GM21825 (cell line): Measurements from ENCODE around the gene SHISAL2A.

Experiments
- ATAC-seq: cut with Tn5 transposase; IDR thresholded peaks from one replicate; pipeline ENCODE4 v1.9.1; 2021; ENCODE audit warnings: mild to moderate bottlenecking, moderate library complexity; ENCODE audit not compliant: unreplicated experiment

The SHISAL2A gene

GRCh38 chr1:52632732-52633290, at the start of gene SHISAL2A:
Gene SHISAL2A, plus strand, starts transcription at chr1:52633168. Its CDS starts 326 bp downstream, at chr1:52633494.
- ATAC-seq, result no peak

GRCh38 chr1:52585474-52585873, 47.5 kb upstream of the SHISAL2A start:
- no peak for ATAC-seq

- ATAC-seq, result no peak
These were observed 44.9 kb upstream of the SHISAL2A start for GRCh38 chr1:52588027-52588426.

- no peak for ATAC-seq
These were observed 44.4 kb upstream of the SHISAL2A start for GRCh38 chr1:52588535-52588934.

- no peak for ATAC-seq
These were observed 42.7 kb upstream of the SHISAL2A start for GRCh38 chr1:52590266-52590665.

- ATAC-seq, result no peak
These were observed 40.2 kb upstream of the SHISAL2A start for GRCh38 chr1:52592637-52593323.

- no peak for ATAC-seq
These were observed 39.5 kb upstream of the SHISAL2A start for GRCh38 chr1:52593495-52593894.

GRCh38 chr1:52595061-52595460, 37.9 kb upstream of the SHISAL2A start:
- ATAC-seq, result no peak

GRCh38 chr1:52597912-52598311, 35.1 kb upstream of the SHISAL2A start:
- no peak for ATAC-seq

GRCh38 chr1:52598729-52599128, 34.2 kb upstream of the SHISAL2A start:
- no peak for ATAC-seq

- no peak for ATAC-seq
These were observed 33.7 kb upstream of the SHISAL2A start for GRCh38 chr1:52599236-52599635.

- ATAC-seq, result no peak
These were observed 32.3 kb upstream of the SHISAL2A start for GRCh38 chr1:52600533-52601179.

- ATAC-seq, result no peak
These were observed 31.4 kb upstream of the SHISAL2A start for GRCh38 chr1:52601519-52601918.

- no peak for ATAC-seq
These were observed 30.7 kb upstream of the SHISAL2A start, which contains the start of gene GPX7 for GRCh38 chr1:52601991-52602855. Gene GPX7, plus strand, starts transcription at chr1:52602371. Its CDS starts 39 bp downstream, at chr1:52602410.

- ATAC-seq, result no peak
These were observed 29.9 kb upstream of the SHISAL2A start for GRCh38 chr1:52602856-52603600.

GRCh38 chr1:52603630-52604029, 29.3 kb upstream of the SHISAL2A start:
- ATAC-seq, result no peak

- no peak for ATAC-seq
These were observed 28.8 kb upstream of the SHISAL2A start for GRCh38 chr1:52604063-52604770.

- no peak for ATAC-seq
These were observed 19.2 kb upstream of the SHISAL2A start for GRCh38 chr1:52613636-52614373.

- ATAC-seq, result no peak
These were observed 18.3 kb upstream of the SHISAL2A start for GRCh38 chr1:52614671-52615070.
